H9 (cell line): Measurements from ENCODE around the gene CDC123. TPM values are rescaled to one million over a fixed set of nuclear protein-coding genes. Genes with fewer than 3 reads are reported as not detected.

Experiments used
- DNase-seq: peaks from one replicate; pipeline ENCODE4 v3.0.0-alpha.2; 2017
- H2AFZ ChIP-seq: one replicate; pipeline ENCODE4 v1.6.1; 2013; ENCODE audit warnings: mild to moderate bottlenecking, low read length, control low read depth, moderate library complexity
- H2AK5ac ChIP-seq: 2 replicates; pipeline ENCODE4 v1.6.1; 2013; ENCODE audit warnings: low read length, control low read depth, mixed read lengths; ENCODE audit not compliant: insufficient read length
- H2BK120ac ChIP-seq: one replicate; pipeline ENCODE4 v1.6.1; 2013; ENCODE audit warnings: low read depth, mild to moderate bottlenecking, low read length, control low read depth, inconsistent platforms; ENCODE audit not compliant: poor library complexity, severe bottlenecking
- H2BK12ac ChIP-seq: 2 replicates; pipeline ENCODE4 v1.6.1; 2013; ENCODE audit warnings: low read length, control low read depth, mixed read lengths, low read depth; ENCODE audit not compliant: insufficient read length
- H2BK15ac ChIP-seq: 2 replicates; pipeline ENCODE4 v1.6.1; 2013; ENCODE audit warnings: low read depth, low read length, control low read depth
- H2BK20ac ChIP-seq: one replicate; pipeline ENCODE4 v1.6.1; 2013; ENCODE audit warnings: low read depth, mild to moderate bottlenecking, low read length, control low read depth, inconsistent platforms; ENCODE audit not compliant: poor library complexity, severe bottlenecking
- H2BK5ac ChIP-seq: 2 replicates; pipeline ENCODE4 v1.6.1; 2013; ENCODE audit warnings: low read length, control low read depth, mixed read lengths; ENCODE audit not compliant: insufficient read length
- H3K14ac ChIP-seq: 2 replicates; pipeline ENCODE4 v1.6.1; 2013; ENCODE audit warnings: low read length, control low read depth; ENCODE audit not compliant: insufficient read depth
- H3K18ac ChIP-seq: 2 replicates; pipeline ENCODE4 v1.6.1; 2013; ENCODE audit warnings: low read depth, mild to moderate bottlenecking, mixed read lengths, low read length, control low read depth; ENCODE audit not compliant: insufficient read length
- H3K23ac ChIP-seq: 2 replicates; pipeline ENCODE4 v1.6.1; 2013; ENCODE audit warnings: low read length, control low read depth, mixed read lengths, low read depth; ENCODE audit not compliant: insufficient read length
- H3K23me2 ChIP-seq: 2 replicates; pipeline ENCODE4 v1.6.1; 2013; ENCODE audit warnings: low read depth, mild to moderate bottlenecking, mixed read lengths, low read length, control low read depth; ENCODE audit not compliant: insufficient read length, poor library complexity, severe bottlenecking
- H3K27ac ChIP-seq: 2 replicates; pipeline ENCODE4 v1.5.1; 2013; ENCODE audit warnings: low read length, control low read depth, mixed read lengths, low read depth; ENCODE audit not compliant: insufficient read length
- H3K27me3 ChIP-seq: 2 replicates; pipeline ENCODE4 v1.6.1; 2013; ENCODE audit warnings: low read length, control low read depth, inconsistent platforms; ENCODE audit not compliant: insufficient read depth
- H3K4ac ChIP-seq: 2 replicates; pipeline ENCODE4 v1.6.1; 2013; ENCODE audit warnings: low read depth, mild to moderate bottlenecking, control low read depth, inconsistent platforms, low read length, moderate library complexity
- H3K4me1 ChIP-seq: 2 replicates; pipeline ENCODE4 v1.6.1; 2013; ENCODE audit warnings: low read length, control low read depth, inconsistent platforms; ENCODE audit not compliant: insufficient read depth
- H3K4me2 ChIP-seq: 2 replicates; pipeline ENCODE4 v1.6.1; 2013; ENCODE audit warnings: low read length, control low read depth, mixed read lengths; ENCODE audit not compliant: insufficient read length, insufficient read depth
- H3K56ac ChIP-seq: 2 replicates; pipeline ENCODE4 v1.6.1; 2013; ENCODE audit warnings: low read depth, mild to moderate bottlenecking, mixed read lengths, low read length, control low read depth; ENCODE audit not compliant: insufficient read length
- H3K79me1 ChIP-seq: 2 replicates; pipeline ENCODE4 v1.6.1; 2013; ENCODE audit warnings: low read depth, mild to moderate bottlenecking, moderate library complexity, low read length, control low read depth, inconsistent platforms; ENCODE audit not compliant: insufficient read depth, poor library complexity, severe bottlenecking
- H3K79me2 ChIP-seq: 2 replicates; pipeline ENCODE4 v1.6.1; 2013; ENCODE audit warnings: low read length, control low read depth, inconsistent platforms; ENCODE audit not compliant: insufficient read depth
- H3K9ac ChIP-seq: 2 replicates; pipeline ENCODE4 v1.6.1; 2013; ENCODE audit warnings: low read length, control low read depth, mixed read lengths; ENCODE audit not compliant: insufficient read length; ENCODE audit errors: extremely low read depth
- H3K9me3 ChIP-seq: one replicate; pipeline ENCODE4 v1.6.1; 2013; ENCODE audit warnings: low read depth, low read length, inconsistent platforms; ENCODE audit not compliant: control insufficient read depth
- H3T11ph ChIP-seq: one replicate; pipeline ENCODE4 v1.6.1; 2013; ENCODE audit warnings: mild to moderate bottlenecking, low read length, control low read depth, inconsistent platforms
- H4K20me1 ChIP-seq: one replicate; pipeline ENCODE4 v1.6.1; 2013; ENCODE audit not compliant: control insufficient read depth, insufficient read length, insufficient read depth
- H4K5ac ChIP-seq: 2 replicates; pipeline ENCODE4 v1.6.1; 2013; ENCODE audit warnings: low read depth, mild to moderate bottlenecking, mixed read lengths, low read length, control low read depth; ENCODE audit not compliant: insufficient read length
- H4K8ac ChIP-seq: replicated peaks from 2 replicates; pipeline ENCODE4 v1.6.1; 2013; ENCODE audit warnings: low read length, control low read depth, mixed read lengths, low read depth; ENCODE audit not compliant: insufficient read length
- H4K91ac ChIP-seq: 2 replicates; pipeline ENCODE4 v1.6.1; 2013; ENCODE audit warnings: low read depth, mild to moderate bottlenecking, moderate library complexity, mixed read lengths, low read length, control low read depth; ENCODE audit not compliant: insufficient read length
- H3K27ac Mint-ChIP-seq, 3 experiments: 2 replicates in 2 of 3; 3 replicates in 1 of 3; pipeline ENCODE4 v1.8.0; 2020 to 2021; ENCODE audit warnings: mixed read lengths in 3 of 3, mild to moderate bottlenecking in 1 of 3, moderate library complexity in 1 of 3
- H3K27me3 Mint-ChIP-seq: 2 replicates; pipeline ENCODE4 v1.8.0; 2021; ENCODE audit warnings: low read depth, mild to moderate bottlenecking, moderate library complexity, mixed read lengths
- H3K36me3 Mint-ChIP-seq, 3 experiments: 2 replicates in 2 of 3; 3 replicates in 1 of 3; pipeline ENCODE4 v1.8.0; 2020 to 2021; ENCODE audit warnings: low read depth in 3 of 3, mixed read lengths in 3 of 3; ENCODE audit not compliant: insufficient read depth in 1 of 3
- H3K4me1 Mint-ChIP-seq, 2 experiments: 2 replicates each; pipeline ENCODE4 v1.8.0; 2020; ENCODE audit warnings: mixed read lengths in 2 of 2
- H3K4me3 Mint-ChIP-seq, 2 experiments: 2 replicates in 1 of 2; 3 replicates in 1 of 2; pipeline ENCODE4 v1.8.0; 2020 to 2021; ENCODE audit warnings: mild to moderate bottlenecking in 2 of 2, mixed read lengths in 2 of 2, moderate library complexity in 1 of 2
- H3K9me3 Mint-ChIP-seq, 2 experiments: 2 replicates in 1 of 2; 3 replicates in 1 of 2; pipeline ENCODE4 v1.8.0; 2020; ENCODE audit warnings: mild to moderate bottlenecking in 2 of 2, mixed read lengths in 2 of 2, moderate library complexity in 1 of 2
- WGBS: extraction: QIAGEN DNeasy Blood & Tissue Kit; methylation state at CpG from one replicate; pipeline ENCODE4 v1.1.7; 2013; ENCODE audit warnings: missing lambda C conversion rate, low lambda C conversion rate, mixed read lengths; ENCODE audit not compliant: insufficient read length; ENCODE audit errors: extremely low coverage; 5-methylcytosine and 5-hydroxymethylcytosine counted together
- total RNA-seq: library from RNA; stranded (reverse); gene quantifications from 2 replicates; pipeline ENCODE4 v1.2.1, GENCODE V29; 2021
- TF ChIP-seq, protein P1 (sequence below): fragments of 200-600 bp; sonication (generic); conservative IDR thresholded peaks from 3 replicates; pipeline ENCODE4 v1.8.0; 2021; ENCODE audit warnings: antibody characterized with exemption, mild to moderate bottlenecking

The CDC123 gene
- total RNA-seq, 1 experiment from 2014 or later: 159 TPM

DNA sequence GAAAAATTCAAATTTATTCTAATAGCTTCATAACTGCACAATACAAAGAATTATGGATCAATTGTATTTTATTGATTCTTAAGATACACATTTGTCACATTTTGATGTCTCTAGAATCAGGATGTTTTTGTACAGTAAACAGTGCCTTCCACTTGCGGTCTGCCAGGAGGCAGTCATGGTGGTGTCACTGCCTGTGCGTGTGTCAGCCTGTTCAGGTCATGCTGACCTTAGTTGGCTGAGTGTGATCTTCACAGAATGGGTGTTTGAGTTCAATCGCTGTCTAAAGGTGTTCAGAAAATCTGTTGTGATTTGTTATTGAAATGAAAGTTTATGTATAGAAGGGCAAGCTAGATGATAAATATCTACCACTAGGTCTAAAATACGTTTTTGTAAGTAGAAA, 45.8 kb upstream of the CDC123 start:
- Histone ChIP-seq H3K79me2 (no peaks in the 10 kb centered on the region), H3K79me1 (no peaks in the 10 kb centered on the region), H2BK20ac (no peak overlapping the region), H3K23me2 (no peaks in the 10 kb centered on the region), H4K20me1 (no peaks in the 10 kb centered on the region), H2BK5ac (no peak overlapping the region), H3K18ac (no peak overlapping the region), H2BK12ac (no peak overlapping the region), H3K9me3 (no peaks in the 10 kb centered on the region), H2BK15ac (no peak overlapping the region), H4K91ac (no peak overlapping the region), H3K23ac (no peak overlapping the region), H3K27me3 (no peaks in the 10 kb centered on the region), H2BK120ac (no peak overlapping the region), H3K56ac (no peak overlapping the region), H3K9ac (no peak overlapping the region), H3K4ac (no peak overlapping the region), H3K14ac (no peak overlapping the region), H4K5ac (no peak overlapping the region), H3K4me1 (no peaks in the 10 kb centered on the region), H2AFZ (no peak overlapping the region), H4K8ac (no peak overlapping the region), H3K4me2 (no peak overlapping the region), H3T11ph (no peak overlapping the region), H2AK5ac (no peak overlapping the region), H3K27ac (no peak overlapping the region)
- DNase-seq: no peak
- Mint-ChIP-seq H3K4me3 (no peak overlapping the region), H3K36me3 (peaks cover 6 to 24% (median 18%) of the 10 kb centered on the region in 3 experiments; a peak in 6 of 7 replicates), H3K9me3 (no peaks in the 10 kb centered on the region), H3K4me1 (no peaks in the 10 kb centered on the region), H3K27me3 (no peaks in the 10 kb centered on the region), H3K27ac (no peak overlapping the region)
- 100% methylated on average over 1 of the region's 4 CpGs for WGBS
- TF ChIP-seq, protein P1, sequence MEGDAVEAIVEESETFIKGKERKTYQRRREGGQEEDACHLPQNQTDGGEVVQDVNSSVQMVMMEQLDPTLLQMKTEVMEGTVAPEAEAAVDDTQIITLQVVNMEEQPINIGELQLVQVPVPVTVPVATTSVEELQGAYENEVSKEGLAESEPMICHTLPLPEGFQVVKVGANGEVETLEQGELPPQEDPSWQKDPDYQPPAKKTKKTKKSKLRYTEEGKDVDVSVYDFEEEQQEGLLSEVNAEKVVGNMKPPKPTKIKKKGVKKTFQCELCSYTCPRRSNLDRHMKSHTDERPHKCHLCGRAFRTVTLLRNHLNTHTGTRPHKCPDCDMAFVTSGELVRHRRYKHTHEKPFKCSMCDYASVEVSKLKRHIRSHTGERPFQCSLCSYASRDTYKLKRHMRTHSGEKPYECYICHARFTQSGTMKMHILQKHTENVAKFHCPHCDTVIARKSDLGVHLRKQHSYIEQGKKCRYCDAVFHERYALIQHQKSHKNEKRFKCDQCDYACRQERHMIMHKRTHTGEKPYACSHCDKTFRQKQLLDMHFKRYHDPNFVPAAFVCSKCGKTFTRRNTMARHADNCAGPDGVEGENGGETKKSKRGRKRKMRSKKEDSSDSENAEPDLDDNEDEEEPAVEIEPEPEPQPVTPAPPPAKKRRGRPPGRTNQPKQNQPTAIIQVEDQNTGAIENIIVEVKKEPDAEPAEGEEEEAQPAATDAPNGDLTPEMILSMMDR: no peak
